Esophagus (tissue), 2 donors: ENCODE results near the gene MDK. TPM values are rescaled to one million over a fixed set of nuclear protein-coding genes. Genes with fewer than 3 reads are reported as not detected.
"Not testable (repeated sequence)": the region's sequence is repeated elsewhere in the genome, so short reads cannot be mapped to it uniquely, and the experiment has no call there.

Experiments
- H3K27ac ChIP-seq, 2 donors: one replicate each; pipeline ENCODE4 v1.5.1; 2013; ENCODE audit warnings: low read depth in 2 of 2, mild to moderate bottlenecking in 2 of 2, inconsistent platforms in 1 of 2, low read length in 1 of 2, moderate library complexity in 1 of 2
- H3K27me3 ChIP-seq, 2 donors: one replicate each; pipeline ENCODE4 v1.6.1; 2013; ENCODE audit warnings: low read length in 2 of 2, control low read depth in 1 of 2, mild to moderate bottlenecking in 1 of 2; ENCODE audit not compliant: insufficient read depth in 2 of 2, control insufficient read depth in 1 of 2
- H3K36me3 ChIP-seq, 2 donors: one replicate each; pipeline ENCODE4 v1.6.1; 2013; ENCODE audit warnings: low read length in 1 of 2; ENCODE audit not compliant: control insufficient read depth in 2 of 2, insufficient read depth in 2 of 2
- H3K4me1 ChIP-seq, 2 donors: one replicate each; pipeline ENCODE4 v1.6.1; 2013; ENCODE audit warnings: low read length in 1 of 2; ENCODE audit not compliant: control insufficient read depth in 2 of 2, insufficient read depth in 2 of 2
- H3K4me3 ChIP-seq, 2 donors: one replicate each; pipeline ENCODE4 v1.5.1; 2013; ENCODE audit warnings: low read length in 2 of 2, mild to moderate bottlenecking in 2 of 2, low read depth in 1 of 2, moderate library complexity in 1 of 2
- H3K9me3 ChIP-seq, 2 donors: one replicate each; pipeline ENCODE4 v1.6.1; 2013; ENCODE audit warnings: mild to moderate bottlenecking in 2 of 2, low read depth in 1 of 2, low read length in 1 of 2, moderate library complexity in 1 of 2; ENCODE audit not compliant: control insufficient read depth in 2 of 2, insufficient read depth in 1 of 2
- WGBS, 2 donors: extraction: QIAGEN DNeasy Blood & Tissue Kit; methylation state at CpG; one replicate each; pipeline ENCODE4 v1.1.7; 2013; 5-methylcytosine and 5-hydroxymethylcytosine counted together
- polyA plus RNA-seq, 2 donors: library from polyadenylated mRNA; stranded (reverse); fragments of 200-250 nt; gene quantifications; one replicate each; pipeline ENCODE4 v1.2.3, GENCODE V29; 2013
- donor health status: healthy with polysubstance abuse.
- donor health status: Bipolar disorder and iron deficiency.

Gene MDK
- polyA plus RNA-seq, 2 donors = 19.9 to 24.3 TPM

DNA sequence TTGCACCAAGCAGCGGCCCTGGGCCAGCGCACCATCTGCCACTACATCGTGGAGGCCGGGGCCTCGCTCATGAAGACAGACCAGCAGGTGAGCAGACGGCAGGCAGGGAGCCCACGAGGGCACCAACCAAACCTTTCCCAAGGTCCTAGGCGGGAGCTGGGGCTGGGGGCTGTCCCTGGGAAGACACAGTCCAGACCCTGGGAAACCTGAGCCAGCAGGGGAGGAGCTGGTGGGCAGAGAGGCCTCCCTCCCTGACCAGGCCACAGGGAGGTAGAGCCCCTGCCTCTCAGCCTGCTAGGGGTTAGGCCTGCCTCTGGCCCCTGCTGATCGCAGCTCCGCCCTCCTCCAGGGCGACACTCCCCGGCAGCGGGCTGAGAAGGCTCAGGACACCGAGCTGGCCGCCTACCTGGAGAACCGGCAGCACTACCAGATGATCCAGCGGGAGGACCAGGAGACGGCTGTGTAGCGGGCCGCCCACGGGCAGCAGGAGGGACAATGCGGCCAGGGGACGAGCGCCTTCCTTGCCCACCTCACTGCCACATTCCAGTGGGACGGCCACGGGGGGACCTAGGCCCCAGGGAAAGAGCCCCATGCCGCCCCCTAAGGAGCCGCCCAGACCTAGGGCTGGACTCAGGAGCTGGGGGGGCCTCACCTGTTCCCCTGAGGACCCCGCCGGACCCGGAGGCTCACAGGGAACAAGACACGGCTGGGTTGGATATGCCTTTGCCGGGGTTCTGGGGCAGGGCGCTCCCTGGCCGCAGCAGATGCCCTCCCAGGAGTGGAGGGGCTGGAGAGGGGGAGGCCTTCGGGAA, 1.8 kb upstream of the MDK start:
- WGBS, 2 donors = 52 to 53% methylated on average over 26 to 34 of the region's 36 CpGs
- Histone ChIP-seq H3K36me3 (peaks cover 0 to 31% of the 10 kb centered on the region in 2 donors), H3K27ac (peak overlapping the region; percentile 16 to 47), H3K4me1 (peaks cover 5 to 10% of the 10 kb centered on the region in 2 donors)
- not testable (repeated sequence) for H3K9me3 ChIP-seq, H3K27me3 ChIP-seq, H3K4me3 ChIP-seq

DNA sequence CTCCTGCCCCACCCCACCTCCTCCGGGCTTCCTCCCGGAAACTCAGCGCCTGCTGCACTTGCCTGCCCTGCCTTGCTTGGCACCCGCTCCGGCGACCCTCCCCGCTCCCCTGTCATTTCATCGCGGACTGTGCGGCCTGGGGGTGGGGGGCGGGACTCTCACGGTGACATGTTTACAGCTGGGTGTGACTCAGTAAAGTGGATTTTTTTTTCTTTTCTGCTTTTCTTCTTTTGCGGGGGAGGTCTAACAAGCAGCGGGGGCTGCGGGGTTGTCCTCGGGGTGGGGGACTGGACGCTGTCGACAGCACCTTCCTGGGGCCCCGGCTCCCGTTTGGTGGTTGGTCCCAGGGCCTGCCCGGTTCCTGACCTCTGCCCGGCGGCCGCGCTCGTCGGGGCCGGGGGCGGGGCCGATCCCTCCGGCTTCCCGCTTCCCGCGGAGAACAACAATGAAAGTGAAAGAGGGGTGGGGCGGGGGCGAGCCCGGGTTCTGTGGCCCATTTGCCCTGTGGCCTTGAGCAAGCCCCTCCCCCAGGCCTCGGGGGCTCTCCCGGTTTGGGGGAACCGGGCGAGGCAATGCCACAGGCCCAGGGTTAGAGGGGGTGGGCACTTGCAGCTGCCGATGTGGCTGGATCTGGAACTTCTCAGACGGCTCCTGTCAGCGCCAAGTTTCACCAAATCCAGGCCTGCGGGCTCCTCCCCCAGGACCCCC, 975 bp upstream of the MDK start:
- Histone ChIP-seq H3K4me3 (peak overlapping the region; percentile 53 to 64), H3K9me3 (no peaks in the 10 kb centered on the region), H3K4me1 (peaks cover 5 to 10% of the 10 kb centered on the region in 2 donors), H3K27ac (peak overlapping the region; percentile 47 to 65), H3K27me3 (no peaks in the 10 kb centered on the region), H3K36me3 (peaks cover 0 to 23% of the 10 kb centered on the region in 2 donors)
- 1% methylated on average over 45 of the region's 45 CpGs for WGBS, 2 donors

DNA sequence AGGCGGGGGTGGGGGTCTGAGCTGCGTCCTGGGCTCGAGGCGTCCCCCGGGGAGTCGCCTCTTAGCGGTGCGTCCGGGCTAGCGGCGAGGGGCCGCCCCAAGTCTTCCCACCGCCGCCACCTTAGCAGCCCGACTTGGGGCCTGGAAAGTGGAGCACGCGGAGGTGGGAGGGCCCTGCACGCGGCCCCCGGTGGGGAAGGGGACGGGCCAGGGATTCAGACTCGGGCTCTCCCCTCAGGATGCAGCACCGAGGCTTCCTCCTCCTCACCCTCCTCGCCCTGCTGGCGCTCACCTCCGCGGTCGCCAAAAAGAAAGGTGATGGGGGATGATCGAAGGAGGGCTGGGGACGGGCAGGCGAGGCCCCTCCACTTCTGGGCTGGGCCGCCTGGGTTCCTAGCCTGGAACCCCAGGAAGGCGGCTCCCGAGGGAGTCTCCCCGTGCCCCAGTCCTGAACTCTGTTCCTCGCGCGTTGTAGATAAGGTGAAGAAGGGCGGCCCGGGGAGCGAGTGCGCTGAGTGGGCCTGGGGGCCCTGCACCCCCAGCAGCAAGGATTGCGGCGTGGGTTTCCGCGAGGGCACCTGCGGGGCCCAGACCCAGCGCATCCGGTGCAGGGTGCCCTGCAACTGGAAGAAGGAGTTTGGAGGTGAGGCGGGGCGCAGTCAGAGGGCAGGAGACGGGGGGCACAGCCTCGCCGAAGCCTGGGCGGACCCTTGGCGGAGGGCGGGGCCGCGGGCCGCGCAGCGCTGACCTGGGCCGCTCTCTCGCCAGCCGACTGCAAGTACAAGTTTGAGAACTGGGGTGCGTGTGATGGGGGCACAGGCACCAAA, 563 bp downstream of the MDK start:
- H3K27me3 ChIP-seq = no peaks in the 10 kb centered on the region
- H3K9me3 ChIP-seq = no peaks in the 10 kb centered on the region
- WGBS, 2 donors = 1 to 2% methylated on average over 48 to 66 of the region's 66 CpGs
- peak overlapping the region; percentile 52 to 53 for H3K4me3 ChIP-seq
- H3K36me3 ChIP-seq = peaks cover 0 to 9% of the 10 kb centered on the region in 2 donors
- H3K4me1 ChIP-seq = peaks cover 5 to 10% of the 10 kb centered on the region in 2 donors
- peak overlapping the region in 1 of 2 donors; percentile 38 for H3K27ac ChIP-seq

DNA sequence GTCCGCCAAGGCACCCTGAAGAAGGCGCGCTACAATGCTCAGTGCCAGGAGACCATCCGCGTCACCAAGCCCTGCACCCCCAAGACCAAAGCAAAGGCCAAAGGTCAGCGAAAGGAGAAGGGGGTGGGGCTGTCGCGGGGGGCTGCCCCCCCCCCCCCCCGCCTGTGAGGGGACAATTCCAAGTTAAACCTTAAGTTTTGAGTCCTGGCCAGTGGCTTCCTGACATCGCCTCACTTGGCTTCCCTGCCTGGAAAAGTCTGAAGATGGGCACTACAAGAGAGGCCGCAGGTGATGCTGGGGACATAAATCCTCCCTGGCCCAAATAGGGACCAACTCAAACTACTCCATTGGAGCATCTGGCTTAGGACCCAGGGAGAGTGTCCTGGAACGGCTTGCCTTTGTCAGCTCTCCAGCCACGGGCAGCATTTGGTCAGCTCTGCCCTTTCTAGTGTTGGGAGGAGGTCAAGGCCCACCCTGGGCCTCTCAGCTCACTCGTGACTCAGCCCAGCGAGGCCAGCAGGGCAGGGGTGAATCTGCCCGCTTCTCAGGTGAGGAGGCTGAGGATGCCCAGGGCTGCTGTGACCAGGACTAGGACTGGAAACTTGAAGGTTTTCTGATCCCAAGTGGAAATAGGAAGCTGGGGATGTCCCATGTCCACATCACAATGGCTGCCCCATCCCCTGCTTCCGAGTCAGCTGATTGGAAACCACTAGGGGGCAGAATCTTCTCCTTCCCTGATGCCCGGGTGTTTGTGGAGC, 1.4 kb downstream of the MDK start:
- H3K4me3 ChIP-seq = peak overlapping the region; percentile 52 to 53
- no peak overlapping the region for H3K27ac ChIP-seq
- no peaks in the 10 kb centered on the region for H3K9me3 ChIP-seq
- H3K36me3 ChIP-seq = peaks cover 0 to 3% of the 10 kb centered on the region in 2 donors
- 47 to 50% methylated on average over 17 to 18 of the region's 18 CpGs for WGBS, 2 donors
- H3K27me3 ChIP-seq = no peaks in the 10 kb centered on the region
- H3K4me1 ChIP-seq = peaks cover 5 to 10% of the 10 kb centered on the region in 2 donors

DNA sequence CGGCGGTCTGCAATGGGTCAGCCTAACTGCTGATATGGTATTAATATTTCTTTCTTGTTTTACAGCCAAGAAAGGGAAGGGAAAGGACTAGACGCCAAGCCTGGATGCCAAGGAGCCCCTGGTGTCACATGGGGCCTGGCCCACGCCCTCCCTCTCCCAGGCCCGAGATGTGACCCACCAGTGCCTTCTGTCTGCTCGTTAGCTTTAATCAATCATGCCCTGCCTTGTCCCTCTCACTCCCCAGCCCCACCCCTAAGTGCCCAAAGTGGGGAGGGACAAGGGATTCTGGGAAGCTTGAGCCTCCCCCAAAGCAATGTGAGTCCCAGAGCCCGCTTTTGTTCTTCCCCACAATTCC, 1.9 kb downstream of the MDK start:
- Histone ChIP-seq H3K27me3 (no peaks in the 10 kb centered on the region), H3K27ac (no peak overlapping the region), H3K4me1 (peaks cover 5 to 10% of the 10 kb centered on the region in 2 donors), H3K9me3 (no peaks in the 10 kb centered on the region), H3K4me3 (no peak overlapping the region), H3K36me3 (no peaks in the 10 kb centered on the region)
- 82 to 84% methylated on average over 7 of the region's 7 CpGs for WGBS, 2 donors

DNA sequence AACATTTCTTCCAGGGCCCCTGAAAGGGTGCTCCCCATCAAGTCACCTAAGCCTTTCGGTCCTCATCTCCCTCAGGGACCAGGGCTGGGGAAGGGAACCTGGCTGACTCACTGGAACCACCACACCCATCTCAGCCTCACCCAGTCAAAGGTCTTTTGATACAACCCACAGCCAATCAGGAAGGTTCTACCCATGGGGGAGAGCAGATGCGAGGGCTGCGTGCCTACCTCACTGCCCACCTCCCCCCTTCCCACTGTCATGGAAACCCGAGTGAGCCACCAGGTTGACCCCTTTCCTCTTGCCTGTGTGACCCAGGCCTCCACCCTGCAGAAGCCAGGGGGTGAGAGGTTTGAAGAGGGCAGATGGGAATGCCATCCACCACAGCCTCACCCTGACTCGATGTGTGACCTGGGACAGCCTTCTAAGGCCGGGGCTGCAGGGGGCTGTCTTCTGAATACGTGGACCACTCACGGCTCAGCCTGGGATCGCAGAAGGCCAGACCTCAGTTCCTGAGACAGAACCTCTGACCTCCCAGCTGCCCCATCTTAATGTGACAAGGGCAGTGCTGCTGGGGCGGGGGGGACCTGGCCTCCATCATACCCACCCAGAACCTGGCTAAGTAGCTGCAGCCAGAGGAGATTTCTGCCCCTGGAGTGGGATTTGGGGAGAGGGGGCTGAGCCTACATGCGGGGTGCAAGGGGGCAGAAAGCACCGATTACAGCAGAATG, 2.7 kb downstream of the MDK start:
- H3K36me3 ChIP-seq = no peaks in the 10 kb centered on the region
- peaks cover 5 to 10% of the 10 kb centered on the region in 2 donors for H3K4me1 ChIP-seq
- H3K9me3 ChIP-seq = no peaks in the 10 kb centered on the region
- no peak overlapping the region for H3K27ac ChIP-seq
- 76 to 89% methylated on average over 12 of the region's 12 CpGs for WGBS, 2 donors
- H3K27me3 ChIP-seq = no peaks in the 10 kb centered on the region
- no peak overlapping the region for H3K4me3 ChIP-seq

DNA sequence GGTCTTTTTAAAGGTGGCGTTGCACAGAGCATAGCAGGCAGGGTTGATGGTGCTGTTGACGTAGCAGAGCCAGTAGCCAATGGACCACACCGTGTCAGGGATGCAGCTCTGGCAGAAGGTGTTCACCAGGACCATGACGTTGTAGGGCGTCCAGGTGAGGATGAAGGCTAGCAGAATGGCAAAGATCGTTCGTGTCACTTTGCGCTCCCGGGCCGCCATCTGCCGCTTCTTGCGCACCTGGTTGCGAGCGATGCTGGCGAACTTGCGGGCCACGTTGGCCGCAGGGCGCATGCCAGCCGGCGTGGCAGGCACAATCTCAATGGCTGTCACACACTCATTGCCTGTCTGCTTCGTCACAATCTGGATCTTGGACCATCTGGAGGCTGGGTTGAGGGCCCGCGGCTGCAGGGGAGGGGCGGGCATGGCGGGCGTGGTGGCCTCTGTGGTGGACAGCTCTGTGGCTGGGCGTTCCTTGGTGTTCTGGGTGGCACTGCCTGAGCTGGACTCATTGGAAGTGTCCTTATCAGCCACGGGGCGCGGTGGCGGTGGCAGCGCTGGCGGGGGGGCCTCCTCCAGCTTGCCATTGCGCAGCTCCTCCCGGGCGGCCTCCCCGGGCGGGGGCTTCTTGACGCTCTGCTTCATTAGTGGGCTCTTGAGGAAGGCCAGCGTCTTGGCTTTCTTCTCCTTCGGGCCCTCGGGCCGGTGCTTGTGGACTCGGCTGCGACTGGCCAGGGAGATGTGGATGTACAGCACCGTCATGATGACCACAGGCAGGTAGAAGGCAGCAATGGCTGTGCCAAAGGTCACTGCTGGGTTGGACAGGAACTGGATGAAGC, 3.9 kb downstream of the MDK start:
- H3K36me3 ChIP-seq = no peaks in the 10 kb centered on the region
- WGBS, 2 donors = 96% methylated on average over 46 to 47 of the region's 47 CpGs
- H3K9me3 ChIP-seq = no peaks in the 10 kb centered on the region
- peaks cover 1 to 3% of the 10 kb centered on the region in 2 donors for H3K27me3 ChIP-seq
- no peak overlapping the region for H3K27ac ChIP-seq
- no peak overlapping the region for H3K4me3 ChIP-seq
- H3K4me1 ChIP-seq = peaks cover 7 to 18% of the 10 kb centered on the region in 2 donors

DNA sequence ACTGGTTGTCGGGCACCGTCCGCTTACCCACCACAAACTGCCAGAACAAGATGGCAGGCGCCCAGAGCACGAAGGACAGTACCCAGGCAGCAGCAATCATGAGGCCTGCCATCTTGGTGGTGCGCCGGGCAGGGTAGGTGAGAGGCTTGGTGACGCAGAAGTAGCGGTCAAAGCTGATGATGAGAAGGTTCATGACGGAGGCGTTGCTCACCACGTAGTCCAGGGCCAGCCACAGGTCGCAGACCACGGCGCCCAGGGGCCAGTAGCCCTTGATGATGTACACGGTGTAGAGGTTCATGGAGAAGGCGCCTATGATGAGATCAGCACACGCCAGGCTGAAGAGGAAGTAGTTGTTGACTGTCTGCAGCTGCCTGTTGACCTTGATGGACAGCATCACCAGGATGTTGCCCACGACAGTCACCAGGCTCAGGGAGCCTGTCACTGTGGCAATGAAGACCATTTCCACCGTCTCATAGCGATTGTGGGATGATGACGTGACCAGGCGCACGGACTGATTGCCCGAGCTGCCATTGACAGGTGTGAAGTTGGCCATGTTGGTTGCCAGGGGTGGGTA, 4.6 kb downstream of the MDK start:
- H3K36me3 ChIP-seq = no peaks in the 10 kb centered on the region
- H3K4me1 ChIP-seq = peaks cover 7 to 22% of the 10 kb centered on the region in 2 donors
- no peaks in the 10 kb centered on the region for H3K9me3 ChIP-seq
- H3K27me3 ChIP-seq = peaks cover 4 to 5% of the 10 kb centered on the region in 2 donors
- H3K4me3 ChIP-seq = no peak overlapping the region
- H3K27ac ChIP-seq = no peak overlapping the region
- WGBS, 2 donors = 95 to 96% methylated on average over 25 of the region's 25 CpGs
